HG03520 (cell line): Measurements from ENCODE around the gene NCOA1.
A peak's percentile ranks its signal among the peaks of the same experiment; 100 is the strongest.
"Not testable (repeated sequence)": the region's sequence is repeated elsewhere in the genome, so short reads cannot be mapped to it uniquely, and the experiment has no call there.

Experiments
- ATAC-seq: cut with Tn5 transposase; IDR thresholded peaks from one replicate; pipeline ENCODE4 v1.9.1; 2021; ENCODE audit warnings: mild to moderate bottlenecking, moderate library complexity; ENCODE audit not compliant: unreplicated experiment

Gene NCOA1

GRCh38 chr2:24676493-24676892, 185.4 kb downstream of the NCOA1 start:
- no peak for ATAC-seq

GRCh38 chr2:24678066-24678465, 187.0 kb downstream of the NCOA1 start:
- ATAC-seq: not testable (repeated sequence)

GRCh38 chr2:24680196-24680595, 189.1 kb downstream of the NCOA1 start:
- no peak for ATAC-seq

- ATAC-seq: no peak
Observed at GRCh38 chr2:24682304-24682703, 191.2 kb downstream of the NCOA1 start.

GRCh38 chr2:24683408-24683807, 192.4 kb downstream of the NCOA1 start:
- no peak for ATAC-seq

- ATAC-seq: no peak
Observed at GRCh38 chr2:24690524-24690923, 199.5 kb downstream of the NCOA1 start.

- ATAC-seq: no peak
Observed at GRCh38 chr2:24691806-24692205, 200.8 kb downstream of the NCOA1 start.

- ATAC-seq: no peak
Observed at GRCh38 chr2:24697792-24698191, 206.7 kb downstream of the NCOA1 start.

GRCh38 chr2:24702800-24703199, 211.7 kb downstream of the NCOA1 start:
- no peak for ATAC-seq

- ATAC-seq: no peak
Observed at GRCh38 chr2:24704692-24705091, 213.6 kb downstream of the NCOA1 start.

- no peak for ATAC-seq
Observed at GRCh38 chr2:24707143-24707542, 216.1 kb downstream of the NCOA1 start.

- no peak for ATAC-seq
Observed at GRCh38 chr2:24708537-24709152, 217.6 kb downstream of the NCOA1 start.

- no peak for ATAC-seq
Observed at GRCh38 chr2:24710806-24711205, 219.8 kb downstream of the NCOA1 start.

- ATAC-seq: no peak
Observed at GRCh38 chr2:24711865-24712264, 220.8 kb downstream of the NCOA1 start.

GRCh38 chr2:24712296-24712695, 221.2 kb downstream of the NCOA1 start:
- ATAC-seq: no peak

- no peak for ATAC-seq
Observed at GRCh38 chr2:24717263-24717951, 226.4 kb downstream of the NCOA1 start.

GRCh38 chr2:24720310-24720709, 229.3 kb downstream of the NCOA1 start:
- ATAC-seq: peak; percentile 69

- ATAC-seq: no peak
Observed at GRCh38 chr2:24721470-24721869, 230.4 kb downstream of the NCOA1 start.

GRCh38 chr2:24722141-24722790, 231.2 kb downstream of the NCOA1 start:
- no peak for ATAC-seq

- ATAC-seq: no peak
Observed at GRCh38 chr2:24723191-24723590, 232.1 kb downstream of the NCOA1 start.

GRCh38 chr2:24723665-24724064, 232.6 kb downstream of the NCOA1 start:
- no peak for ATAC-seq

- ATAC-seq: no peak
Observed at GRCh38 chr2:24724111-24724775, 233.2 kb downstream of the NCOA1 start.
